Peyer's patch (tissue), 4 donors: Measurements from ENCODE around the gene HABP4. TPM values are rescaled to one million over a fixed set of nuclear protein-coding genes. Genes with fewer than 3 reads are reported as not detected.

Source experiments
- DNase-seq, 3 donors: peaks; one replicate each; pipeline ENCODE4 v3.0.0-alpha.2; 2017 to 2019
- H3K27ac ChIP-seq, 4 donors: fragments of 200-600 bp; sonication (generic); one replicate each; pipeline ENCODE4 v1.5.1; 2016 to 2019
- H3K27me3 ChIP-seq, 2 donors: fragments of 200-600 bp; sonication (generic); one replicate each; pipeline ENCODE4 v1.5.1; 2019
- H3K36me3 ChIP-seq, 3 donors: fragments of 200-600 bp; sonication (generic); one replicate each; pipeline ENCODE4 v1.5.1; 2016 to 2019
- H3K4me1 ChIP-seq, 4 donors: fragments of 200-600 bp; sonication (generic); one replicate each; pipeline ENCODE4 v1.5.1; 2016 to 2019
- H3K4me3 ChIP-seq, 4 donors: fragments of 200-600 bp; sonication (generic); 1 replicate in 3 of 4; 2 replicates in 1 of 4; pipeline ENCODE4 v1.5.1; 2016 to 2019; ENCODE audit warnings: mild to moderate bottlenecking in 1 of 4
- H3K9me3 ChIP-seq, 4 donors: fragments of 200-600 bp; sonication (generic); one replicate each; pipeline ENCODE4 v1.5.1; 2016 to 2019; ENCODE audit warnings: mild to moderate bottlenecking in 1 of 4
- POLR2A ChIP-seq, 2 donors: fragments of 450-650 bp; IDR thresholded peaks; one replicate each; pipeline ENCODE4 v1.5.1; 2017; ENCODE audit warnings: antibody characterized with exemption in 2 of 2, mild to moderate bottlenecking in 2 of 2, moderate library complexity in 2 of 2
- total RNA-seq, 4 donors: library from RNA; depleted of rRNA; stranded (reverse); fragments of >200 nt; gene quantifications; one replicate each; pipeline ENCODE4 v1.1.0, GENCODE V29; 2016
- TF ChIP-seq, protein P1 (sequence below), 6 experiments: fragments of 450-650 bp in 4 of 6; fragments of 200-600 bp in 2 of 6; sonication (generic) in 1 of 6; IDR thresholded peaks; one replicate each; pipeline ENCODE4 v1.5.1; 2017 to 2019; ENCODE audit warnings: antibody characterized with exemption in 6 of 6, mild to moderate bottlenecking in 3 of 6, moderate library complexity in 1 of 6

HABP4 gene, protein sequence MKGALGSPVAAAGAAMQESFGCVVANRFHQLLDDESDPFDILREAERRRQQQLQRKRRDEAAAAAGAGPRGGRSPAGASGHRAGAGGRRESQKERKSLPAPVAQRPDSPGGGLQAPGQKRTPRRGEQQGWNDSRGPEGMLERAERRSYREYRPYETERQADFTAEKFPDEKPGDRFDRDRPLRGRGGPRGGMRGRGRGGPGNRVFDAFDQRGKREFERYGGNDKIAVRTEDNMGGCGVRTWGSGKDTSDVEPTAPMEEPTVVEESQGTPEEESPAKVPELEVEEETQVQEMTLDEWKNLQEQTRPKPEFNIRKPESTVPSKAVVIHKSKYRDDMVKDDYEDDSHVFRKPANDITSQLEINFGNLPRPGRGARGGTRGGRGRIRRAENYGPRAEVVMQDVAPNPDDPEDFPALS
- total RNA-seq = 10 to 100 TPM in 1 of 4 donors, 1 to 10 TPM in 3; 3.2 to 19.8 (median 5.1) TPM

- peaks cover 0 to 13% (median 3%) of the 10 kb centered on the region in 4 donors for H3K4me1 ChIP-seq
- peak; percentile 53 to 70 for TF ChIP-seq POLR2A (IDR thresholded peaks at IDR 0.05)
- TF ChIP-seq, protein P1, sequence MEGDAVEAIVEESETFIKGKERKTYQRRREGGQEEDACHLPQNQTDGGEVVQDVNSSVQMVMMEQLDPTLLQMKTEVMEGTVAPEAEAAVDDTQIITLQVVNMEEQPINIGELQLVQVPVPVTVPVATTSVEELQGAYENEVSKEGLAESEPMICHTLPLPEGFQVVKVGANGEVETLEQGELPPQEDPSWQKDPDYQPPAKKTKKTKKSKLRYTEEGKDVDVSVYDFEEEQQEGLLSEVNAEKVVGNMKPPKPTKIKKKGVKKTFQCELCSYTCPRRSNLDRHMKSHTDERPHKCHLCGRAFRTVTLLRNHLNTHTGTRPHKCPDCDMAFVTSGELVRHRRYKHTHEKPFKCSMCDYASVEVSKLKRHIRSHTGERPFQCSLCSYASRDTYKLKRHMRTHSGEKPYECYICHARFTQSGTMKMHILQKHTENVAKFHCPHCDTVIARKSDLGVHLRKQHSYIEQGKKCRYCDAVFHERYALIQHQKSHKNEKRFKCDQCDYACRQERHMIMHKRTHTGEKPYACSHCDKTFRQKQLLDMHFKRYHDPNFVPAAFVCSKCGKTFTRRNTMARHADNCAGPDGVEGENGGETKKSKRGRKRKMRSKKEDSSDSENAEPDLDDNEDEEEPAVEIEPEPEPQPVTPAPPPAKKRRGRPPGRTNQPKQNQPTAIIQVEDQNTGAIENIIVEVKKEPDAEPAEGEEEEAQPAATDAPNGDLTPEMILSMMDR (IDR thresholded peaks at IDR 0.05) = peak in 2 of 6 experiments; percentile 18 to 22
- H3K9me3 ChIP-seq = no peaks in the 10 kb centered on the region
- H3K4me3 ChIP-seq = peak within 1 kb of the TSS; percentile 81 to 94 (median 88)
- peak; percentile 98 to 99 (median 98) for DNase-seq
- no peaks in the 10 kb centered on the region for H3K27me3 ChIP-seq
- H3K27ac ChIP-seq = peak within 1 kb of the TSS; percentile 79 to 87 (median 84)
- H3K36me3 ChIP-seq = no peaks in the 10 kb centered on the region
Measured at GRCh38 chr9:96449845-96450612, at the start of gene HABP4. Gene HABP4 (plus strand): TSS chr9:96450169. CDS start chr9:96450280, 111 bp downstream.

- no peak for DNase-seq
- Histone ChIP-seq H3K27me3 (no peaks in the 10 kb centered on the region), H3K4me3 (no peak overlapping the region), H3K27ac (peak overlapping the region in 1 of 4 donors; percentile 21), H3K36me3 (no peaks in the 10 kb centered on the region), H3K9me3 (no peaks in the 10 kb centered on the region), H3K4me1 (no peaks in the 10 kb centered on the region)
- TF ChIP-seq, protein P1 (IDR thresholded peaks at IDR 0.05) = no peak
- TF ChIP-seq POLR2A (IDR thresholded peaks at IDR 0.05) = no peak
Measured at GRCh38 chr9:96408409-96409280, 41.3 kb upstream of the HABP4 start.

DNA sequence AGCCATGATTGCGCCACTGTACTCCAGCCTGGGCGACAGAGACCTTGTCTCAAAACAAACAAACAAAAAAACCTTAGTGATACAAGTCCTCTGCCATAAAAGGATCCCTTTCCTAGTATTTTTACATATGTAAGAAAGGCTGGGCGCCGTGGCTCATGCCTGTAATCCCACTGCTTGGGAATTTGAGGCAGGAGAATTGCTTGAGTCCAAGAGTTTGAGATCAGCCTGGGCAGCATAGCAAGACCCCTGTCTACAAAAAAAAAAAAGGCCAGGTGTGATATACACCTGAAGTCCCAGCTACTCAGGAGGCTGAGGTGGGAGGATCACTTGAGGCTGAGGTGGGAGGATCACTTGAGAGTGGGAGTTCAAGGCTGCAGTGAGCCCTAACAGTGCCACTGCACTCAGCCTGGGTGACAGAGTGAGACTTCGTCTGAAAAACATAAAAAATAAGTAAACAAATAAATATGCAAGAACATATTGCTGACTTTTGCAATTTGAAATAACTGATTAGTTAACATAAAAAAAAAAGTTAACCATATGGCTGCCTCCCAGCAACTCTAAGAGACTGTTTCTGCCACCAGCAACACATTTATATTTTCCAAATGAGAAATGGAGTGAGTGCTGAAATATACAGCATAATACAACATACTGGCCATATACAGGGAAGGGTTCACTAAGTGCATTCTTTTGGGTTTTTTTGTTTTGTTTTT is 38.7 kb upstream of the HABP4 start:
- DNase-seq = no peak
- Histone ChIP-seq H3K36me3 (no peaks in the 10 kb centered on the region), H3K9me3 (no peaks in the 10 kb centered on the region), H3K4me1 (peaks cover 0 to 9% (median 5%) of the 10 kb centered on the region in 4 donors), H3K27ac (no peak overlapping the region), H3K4me3 (no peak overlapping the region), H3K27me3 (no peaks in the 10 kb centered on the region)
- TF ChIP-seq, protein P1 (IDR thresholded peaks at IDR 0.05) = no peak
- no peak for TF ChIP-seq POLR2A (IDR thresholded peaks at IDR 0.05)

DNA sequence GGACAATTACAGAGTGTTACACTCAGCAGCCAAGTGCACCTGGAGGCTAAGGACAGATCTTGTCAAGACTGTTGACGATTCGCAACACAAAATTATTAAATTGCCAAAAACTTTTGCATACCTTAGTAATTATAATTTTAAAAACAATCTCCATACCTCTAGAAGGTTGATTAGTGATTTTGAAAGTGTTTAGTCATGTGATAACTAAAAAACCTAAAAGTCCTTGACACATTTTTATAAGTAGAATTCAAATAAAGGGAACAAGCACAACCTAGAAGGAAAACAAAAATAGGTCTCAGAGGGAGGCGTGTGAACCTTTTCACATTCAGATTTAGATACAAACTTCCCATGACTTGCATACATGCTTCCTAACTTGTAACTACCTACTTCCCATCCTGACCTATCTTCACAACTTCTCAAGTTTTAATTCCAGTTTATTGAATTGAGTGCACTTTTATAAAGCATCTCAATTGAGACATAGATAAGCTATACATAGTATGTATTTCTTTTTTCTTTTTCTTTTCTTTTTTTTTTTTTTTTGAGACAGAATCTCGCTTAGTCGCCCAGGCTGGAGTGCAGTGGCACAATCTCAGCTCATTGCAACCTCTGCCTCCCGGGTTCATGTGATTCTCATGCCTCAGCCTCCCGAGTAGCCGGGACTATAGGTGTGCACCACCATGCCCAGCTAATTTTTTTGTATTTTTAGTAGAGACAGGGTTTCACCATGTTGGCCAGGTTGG is 37.6 kb upstream of the HABP4 start:
- H3K27me3 ChIP-seq = no peaks in the 10 kb centered on the region
- no peaks in the 10 kb centered on the region for H3K9me3 ChIP-seq
- H3K27ac ChIP-seq = peak overlapping the region in 1 of 4 donors; percentile 77
- DNase-seq = no peak
- no peaks in the 10 kb centered on the region for H3K36me3 ChIP-seq
- H3K4me1 ChIP-seq = peaks cover 0 to 13% (median 8%) of the 10 kb centered on the region in 4 donors
- H3K4me3 ChIP-seq = no peak overlapping the region
- no peak for TF ChIP-seq POLR2A (IDR thresholded peaks at IDR 0.05)
- TF ChIP-seq, protein P1 (IDR thresholded peaks at IDR 0.05) = no peak
